D341Med (cell line): ENCODE data around the gene CCDC183.
"Not testable (repeated sequence)": the region's sequence is repeated elsewhere in the genome, so short reads cannot be mapped to it uniquely, and the experiment has no call there.

Experiments used
- DNase-seq: peaks from one replicate; pipeline ENCODE4 v3.0.0; 2012; ENCODE audit warnings: low spot score

CCDC183 gene

GRCh38 chr9:136760834-136761544, 35.1 kb upstream of the CCDC183 start:
- peak; percentile 79 for DNase-seq

DNA sequence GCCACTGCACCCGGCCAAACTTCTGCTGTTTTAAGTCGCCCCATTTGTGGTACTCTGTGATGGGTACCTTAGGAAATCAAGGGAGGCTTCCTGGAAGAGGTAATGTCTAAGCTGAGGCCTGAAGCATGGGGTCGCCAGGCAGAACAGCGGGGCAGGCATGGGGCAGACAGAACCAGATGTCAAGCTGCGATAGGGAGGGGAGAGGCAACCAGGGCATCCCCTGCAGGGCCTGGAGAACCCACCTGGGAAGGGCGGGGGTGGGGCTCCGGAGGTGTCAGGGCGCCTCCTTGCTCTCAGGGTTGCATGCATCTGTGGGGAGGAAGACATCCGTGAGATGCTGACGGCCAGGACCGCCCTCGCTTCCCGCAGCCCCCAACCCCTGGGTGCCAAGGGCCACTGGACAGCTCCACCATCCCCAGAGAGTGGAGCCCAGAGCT, 34.6 kb upstream of the CCDC183 start:
- DNase-seq = no peak

- DNase-seq = no peak
Measured at GRCh38 chr9:136762221-136762691, 33.9 kb upstream of the CCDC183 start.

- peak; percentile 72 for DNase-seq
Measured at GRCh38 chr9:136762915-136763648, 33.1 kb upstream of the CCDC183 start.

DNA sequence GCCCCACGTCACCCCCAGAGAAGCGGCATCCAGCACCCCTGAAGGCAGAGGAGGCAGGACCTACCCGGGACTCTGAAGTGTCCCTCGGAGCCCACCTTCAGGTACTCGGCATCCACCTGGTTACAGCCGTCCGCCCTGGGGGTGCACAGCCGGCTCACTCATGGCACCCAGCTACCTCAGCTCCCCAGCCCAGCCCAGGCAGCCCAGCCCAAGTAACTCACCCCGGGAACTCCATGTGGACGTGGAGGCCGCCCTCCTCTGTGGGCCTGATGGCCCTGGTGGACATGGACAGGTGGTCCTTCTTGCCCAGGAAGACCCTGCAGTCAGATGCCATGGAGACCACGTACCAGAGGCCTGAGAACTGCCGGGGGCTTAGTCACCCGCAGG, 32.5 kb upstream of the CCDC183 start:
- DNase-seq = no peak

DNA sequence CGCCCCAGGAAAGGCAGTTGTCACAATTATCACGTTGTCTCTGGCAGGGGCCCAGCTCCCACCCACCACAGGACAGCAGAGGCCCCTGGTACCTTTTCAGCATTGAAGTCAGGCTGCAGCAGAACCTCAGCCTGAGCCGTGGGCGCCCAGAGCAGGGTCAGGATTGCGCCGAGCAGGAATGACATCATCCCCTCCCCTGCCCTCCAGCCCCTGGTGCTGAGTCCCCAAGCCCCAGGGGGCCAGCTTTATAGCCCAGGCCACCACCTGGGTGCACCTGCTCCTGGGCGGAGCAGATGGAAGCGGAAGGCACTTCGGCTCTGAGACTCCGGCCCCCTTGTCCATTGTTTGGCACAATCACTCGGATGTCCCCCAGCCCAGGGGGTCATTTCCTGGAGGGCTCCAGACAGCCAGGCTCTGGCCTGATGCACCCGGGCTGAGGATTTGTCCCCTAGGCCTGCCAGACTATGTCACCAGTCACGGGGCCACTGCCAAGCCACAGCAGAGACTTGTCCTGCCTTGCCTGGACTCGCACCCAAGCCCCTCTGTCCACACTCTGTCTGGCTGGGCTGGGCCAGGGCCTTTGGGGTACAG, 31.7 kb upstream of the CCDC183 start, which contains the start of gene LCN15:
Gene LCN15 (minus strand): TSS at position 218 of the 591 bp plus-strand sequence. CDS start 30 bp downstream, at position 188.
- no peak for DNase-seq

- DNase-seq = no peak
Measured at GRCh38 chr9:136765041-136765440, 31.1 kb upstream of the CCDC183 start.

GRCh38 chr9:136765745-136766409, 30.3 kb upstream of the CCDC183 start:
- DNase-seq = not testable (repeated sequence)

DNA sequence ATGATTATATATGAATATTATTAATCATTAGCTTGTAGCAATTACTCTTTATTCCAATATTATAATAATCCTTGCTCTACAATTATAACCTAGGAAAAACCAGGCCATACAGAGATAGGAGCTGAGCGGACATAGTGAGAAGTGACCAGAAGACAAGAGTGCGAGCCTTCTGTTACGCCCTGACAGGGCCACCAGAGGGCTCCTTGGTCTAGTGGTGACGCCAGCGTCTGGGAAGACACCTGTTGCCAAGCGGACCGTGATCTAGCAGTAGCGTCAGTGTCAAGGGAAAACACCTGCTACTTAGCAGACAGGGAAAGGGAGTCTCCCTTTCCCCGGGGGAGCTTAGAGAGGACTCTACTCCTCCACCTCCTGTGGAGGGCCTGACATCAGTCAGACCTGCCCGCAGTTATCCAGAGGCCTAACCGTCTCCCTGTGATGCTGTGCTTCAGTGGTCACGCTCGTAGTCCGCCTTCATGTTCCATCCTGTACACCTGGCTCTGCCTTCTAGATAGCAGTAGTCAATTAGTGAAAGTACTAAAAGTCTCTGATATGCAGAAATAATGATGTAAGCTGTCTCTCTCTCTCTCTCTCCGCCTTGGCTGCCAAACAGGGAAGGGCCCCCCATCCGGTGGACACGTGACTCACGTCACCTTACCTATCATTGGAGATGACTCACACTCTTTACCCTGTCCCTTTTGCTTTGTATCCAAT, 29.6 kb upstream of the CCDC183 start:
- not testable (repeated sequence) for DNase-seq

GRCh38 chr9:136769710-136770191, 26.4 kb upstream of the CCDC183 start:
- peak; percentile 87 for DNase-seq

DNA sequence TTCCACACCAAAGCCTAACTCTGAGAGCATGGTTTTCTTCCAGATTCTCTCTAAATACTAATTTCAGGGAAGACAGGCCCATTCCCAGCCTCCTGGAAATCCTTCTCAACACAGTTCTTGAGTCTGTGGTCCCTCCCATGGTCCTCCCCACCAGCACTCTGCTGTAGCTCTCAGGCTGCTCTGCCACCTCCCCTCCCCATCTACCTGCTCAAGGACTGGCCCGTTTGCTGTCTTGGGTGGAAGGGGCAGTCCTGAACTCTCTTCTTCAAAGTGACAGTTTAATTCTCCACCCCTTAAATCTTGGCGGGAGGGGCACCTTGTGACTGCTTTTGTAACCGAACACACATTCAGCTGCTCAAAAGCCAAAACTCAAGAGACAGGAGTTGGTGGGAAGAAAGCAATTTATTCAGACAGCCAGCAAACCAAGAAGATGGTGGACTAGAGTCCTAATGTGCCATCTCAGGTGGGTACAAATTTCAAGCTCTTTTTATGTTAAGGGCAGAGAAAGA, 24.2 kb upstream of the CCDC183 start:
- no peak for DNase-seq

- DNase-seq = peak; percentile 73
Measured at GRCh38 chr9:136773386-136774044, 22.6 kb upstream of the CCDC183 start.

DNA sequence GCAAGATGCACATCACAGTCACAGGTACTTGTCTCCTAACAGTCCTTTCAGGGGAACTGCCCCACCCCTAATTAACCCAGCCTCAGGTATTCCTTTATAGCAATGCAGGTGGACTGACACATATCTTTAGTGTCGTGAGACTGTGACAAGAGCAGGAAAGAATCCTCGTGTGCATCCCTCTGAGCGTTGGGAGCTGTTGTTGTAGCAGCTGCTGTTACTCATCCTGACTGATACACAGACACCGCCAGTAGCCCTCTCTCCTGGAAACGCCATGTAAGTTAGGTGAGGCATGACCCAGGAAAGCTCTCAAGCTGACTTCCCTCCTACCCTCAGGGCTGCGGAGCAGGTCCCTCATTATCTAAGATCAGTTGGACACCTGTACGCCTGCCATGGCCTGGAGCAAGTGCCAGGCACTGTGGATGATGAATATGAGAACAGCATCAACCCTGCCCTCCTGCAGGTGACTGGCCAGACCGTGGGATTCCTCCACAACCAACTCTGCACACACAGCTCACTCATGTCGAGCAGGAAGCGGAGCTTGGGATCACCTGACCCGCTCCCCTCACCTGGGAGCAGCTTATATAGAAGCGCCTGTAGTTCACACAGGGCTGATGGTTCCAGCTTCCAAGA, 21.6 kb upstream of the CCDC183 start:
- DNase-seq = no peak

GRCh38 chr9:136775191-136775590, 20.9 kb upstream of the CCDC183 start:
- DNase-seq = no peak

- no peak for DNase-seq
Measured at GRCh38 chr9:136776947-136777346, 19.2 kb upstream of the CCDC183 start.

GRCh38 chr9:136777359-136777758, 18.8 kb upstream of the CCDC183 start:
- DNase-seq = no peak

GRCh38 chr9:136779808-136780207, 16.3 kb upstream of the CCDC183 start:
- DNase-seq = no peak

DNA sequence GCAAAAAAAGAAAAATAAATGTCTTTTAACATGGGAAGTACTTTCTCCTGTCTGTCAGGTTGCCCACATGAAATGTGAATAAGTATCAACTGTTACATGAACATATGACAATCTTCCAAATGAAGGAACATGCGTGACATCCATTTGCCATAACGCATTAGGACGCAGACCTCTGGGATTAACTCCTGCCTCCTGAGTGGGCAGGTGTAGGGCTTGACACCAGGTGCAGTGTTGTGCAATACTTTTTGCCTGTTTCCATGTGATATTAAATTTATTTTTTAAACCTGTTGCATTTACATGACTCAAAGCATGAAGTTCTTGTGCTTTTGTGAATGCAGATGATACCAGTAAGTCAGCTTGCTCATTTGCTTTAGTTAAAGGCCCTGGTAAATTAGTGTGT, 13.7 kb upstream of the CCDC183 start:
- DNase-seq = no peak

DNA sequence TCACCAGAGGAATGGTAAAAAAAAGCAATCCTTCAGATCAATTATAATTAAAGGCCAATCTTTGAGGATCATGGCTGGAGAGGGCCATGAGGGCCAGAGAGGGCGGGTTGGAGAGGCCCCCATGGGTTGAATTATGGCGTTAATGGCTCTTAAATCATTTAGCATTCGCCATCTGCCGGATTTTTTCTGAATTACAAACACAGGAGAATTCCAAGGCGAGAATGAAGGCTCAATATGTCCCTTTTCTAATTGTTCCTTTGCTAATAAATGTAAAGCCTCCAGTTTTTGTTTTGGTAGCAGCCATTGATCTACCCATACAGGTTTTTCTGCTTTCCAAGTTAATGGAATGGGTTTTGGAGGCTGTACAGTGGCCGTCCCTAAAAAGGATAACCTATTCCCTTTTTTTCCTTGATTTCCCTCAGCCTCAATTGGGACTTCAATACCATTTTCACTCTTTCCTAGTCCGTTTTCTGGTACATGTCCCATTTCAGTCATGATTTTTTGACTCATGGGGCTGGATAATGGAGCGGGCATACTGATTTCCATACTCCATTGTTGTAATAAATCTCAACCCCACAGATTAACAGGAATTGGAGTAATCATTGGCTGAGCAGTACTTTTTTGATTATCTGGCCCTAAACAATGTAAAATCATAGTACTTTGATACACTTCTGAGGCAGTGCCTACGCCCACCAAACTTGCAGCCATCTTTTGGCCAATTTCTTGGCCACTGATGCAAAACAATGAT, 11.7 kb upstream of the CCDC183 start:
- no peak for DNase-seq

DNA sequence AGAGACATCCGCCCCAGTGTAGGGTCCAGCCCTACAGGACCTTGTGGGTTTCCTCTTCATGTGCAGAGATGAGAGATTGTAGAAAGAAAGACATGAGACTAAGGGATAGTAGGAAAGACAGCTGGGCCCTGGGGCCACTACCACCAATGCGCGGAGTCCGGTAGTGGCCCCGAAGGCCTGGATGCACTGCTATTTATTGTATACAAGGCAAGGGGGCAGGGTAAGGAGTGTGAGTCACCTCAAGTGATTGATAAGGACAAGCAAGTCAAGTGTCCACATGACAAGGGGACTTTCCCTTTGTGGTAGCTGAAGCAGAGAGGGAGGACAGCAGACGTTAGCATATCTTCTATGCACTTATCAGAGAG, 11.2 kb upstream of the CCDC183 start:
- no peak for DNase-seq
